ENCODE results near the gene TNFRSF1B. TPM values are rescaled to one million over a fixed set of nuclear protein-coding genes. Genes with fewer than 3 reads are reported as not detected.

The TNFRSF1B gene
- total RNA-seq, 6 experiments from 2014 or later = 0.14 to 0.66 (median 0.33) TPM

GRCh38 chr1:12171206-12172041, 4.6 kb downstream of the TNFRSF1B start:
- TF ChIP-seq CTCF (IDR thresholded peaks at IDR 0.05) = no peak
- Mint-ChIP-seq H3K36me3 (ENCODE audit: low read depth) (no peaks in the 10 kb centered on the region), H3K27ac (no peak overlapping the region), H3K4me3 (no peak overlapping the region), H3K4me1 (ENCODE audit: low read depth) (peaks cover 9% of the 10 kb centered on the region), H3K9me3 (no peaks in the 10 kb centered on the region), H3K27me3 (ENCODE audit: insufficient read depth) (peaks cover 28% of the 10 kb centered on the region)
- no peak for DNase-seq

- Mint-ChIP-seq H3K27ac (no peak overlapping the region), H3K27me3 (ENCODE audit: insufficient read depth) (peaks cover 26% of the 10 kb centered on the region), H3K9me3 (no peaks in the 10 kb centered on the region), H3K4me1 (ENCODE audit: low read depth) (peaks cover 9% of the 10 kb centered on the region), H3K36me3 (ENCODE audit: low read depth) (no peaks in the 10 kb centered on the region), H3K4me3 (no peak overlapping the region)
- no peak for TF ChIP-seq CTCF (IDR thresholded peaks at IDR 0.05)
- no peak for DNase-seq
Measured at GRCh38 chr1:12172042-12172851, 5.5 kb downstream of the TNFRSF1B start.

- no peak overlapping the region for H3K27ac Mint-ChIP-seq
- TF ChIP-seq CTCF (IDR thresholded peaks at IDR 0.05) = no peak
- H3K27me3 Mint-ChIP-seq (ENCODE audit: insufficient read depth) = peaks cover 21% of the 10 kb centered on the region
- no peaks in the 10 kb centered on the region for H3K9me3 Mint-ChIP-seq
- DNase-seq = no peak
- peaks cover 7% of the 10 kb centered on the region for H3K4me1 Mint-ChIP-seq (ENCODE audit: low read depth)
- no peaks in the 10 kb centered on the region for H3K36me3 Mint-ChIP-seq (ENCODE audit: low read depth)
- H3K4me3 Mint-ChIP-seq = no peak overlapping the region
Measured at GRCh38 chr1:12173041-12173509, 6.3 kb downstream of the TNFRSF1B start.

- H3K9me3 Mint-ChIP-seq = no peaks in the 10 kb centered on the region
- no peak for DNase-seq
- no peak overlapping the region for H3K4me3 Mint-ChIP-seq
- peaks cover 13% of the 10 kb centered on the region for H3K4me1 Mint-ChIP-seq (ENCODE audit: low read depth)
- TF ChIP-seq CTCF (IDR thresholded peaks at IDR 0.05) = no peak
- H3K27ac Mint-ChIP-seq = no peak overlapping the region
- no peaks in the 10 kb centered on the region for H3K36me3 Mint-ChIP-seq (ENCODE audit: low read depth)
- peaks cover 16% of the 10 kb centered on the region for H3K27me3 Mint-ChIP-seq (ENCODE audit: insufficient read depth)
Measured at GRCh38 chr1:12173631-12174121, 6.9 kb downstream of the TNFRSF1B start.

- Mint-ChIP-seq H3K27ac (no peak overlapping the region), H3K36me3 (ENCODE audit: low read depth) (no peaks in the 10 kb centered on the region), H3K4me3 (no peak overlapping the region), H3K9me3 (no peaks in the 10 kb centered on the region), H3K4me1 (ENCODE audit: low read depth) (peaks cover 17% of the 10 kb centered on the region), H3K27me3 (ENCODE audit: insufficient read depth) (peaks cover 11% of the 10 kb centered on the region)
- TF ChIP-seq CTCF (IDR thresholded peaks at IDR 0.05) = no peak
- no peak for DNase-seq
Measured at GRCh38 chr1:12174924-12175810, 8.4 kb downstream of the TNFRSF1B start.

All from HFFc6 (cell line).